Endothelial cell of umbilical vein (primary cell): ENCODE measurements around the gene AARS2. TPM values are rescaled to one million over a fixed set of nuclear protein-coding genes. Genes with fewer than 3 reads are reported as not detected.

Experiments used
- BruUV-seq: library from RNA; stranded (reverse); fragments of 400-500 nt; replicated peaks from 2 replicates; lab custom pipeline; 2021; lab: Mats Ljungman, UMichigan
- CTCF ChIA-PET: fragments of 300-600, 350-600 bp; sonication (Branson Sonifier 250); formaldehyde crosslinking; loops from one replicate; lab custom pipeline; 2021; ENCODE audit warnings: antibody characterized with exemption, inconsistent platforms; lab: Charles Lee
- POLR2A ChIA-PET: fragments of 300-600, 350-600 bp; sonication (Branson Sonifier 250); formaldehyde crosslinking; loops from one replicate; lab custom pipeline; 2021; ENCODE audit warnings: antibody characterized with exemption, inconsistent platforms; lab: Charles Lee
- DNase-seq: peaks from one replicate; pipeline ENCODE4 v3.0.0-alpha.2; 2011; ENCODE audit warnings: low read depth, low spot score
- FAIRE-seq: peaks from 2 replicates; lab custom pipeline; 2011; peaks lifted over from hg19 to GRCh38; lab: Jason Lieb, UNC
- H2AFZ ChIP-seq: 2 replicates; pipeline ENCODE4 v1.6.0; 2012; ENCODE audit warnings: low read depth, low read length, control low read depth, inconsistent platforms
- H3K27ac ChIP-seq: 2 replicates; pipeline ENCODE4 v1.5.1; 2011; ENCODE audit warnings: low read depth, mild to moderate bottlenecking, control low read depth, low read length, moderate library complexity; ENCODE audit not compliant: insufficient read depth
- H3K27me3 ChIP-seq, 2 experiments: 2 replicates each; pipeline versions ENCODE4 v1.6.0 to v1.6.1; 2011; ENCODE audit warnings: low read length in 2 of 2, mixed read lengths in 1 of 2; ENCODE audit not compliant: control insufficient read depth in 2 of 2, insufficient read depth in 2 of 2
- H3K36me3 ChIP-seq, 2 experiments: 2 replicates in 1 of 2; 3 replicates in 1 of 2; pipeline ENCODE4 v1.5.1; 2011; ENCODE audit warnings: low read length in 2 of 2, mild to moderate bottlenecking in 1 of 2, moderate library complexity in 1 of 2; ENCODE audit not compliant: control insufficient read depth in 2 of 2, insufficient read depth in 2 of 2; ENCODE audit errors: extremely low read depth in 1 of 2
- H3K4me1 ChIP-seq: 3 replicates; pipeline ENCODE4 v1.5.1; 2011; ENCODE audit warnings: mild to moderate bottlenecking, low read length; ENCODE audit not compliant: control insufficient read depth, insufficient read depth; ENCODE audit errors: extremely low read depth
- H3K4me2 ChIP-seq: 2 replicates; pipeline ENCODE4 v1.6.1; 2011; ENCODE audit warnings: low read length, control low read depth, mixed read lengths; ENCODE audit not compliant: insufficient read depth
- H3K4me3 ChIP-seq, 3 experiments: fragments of 200-600 bp in 1 of 3; sonication (generic), shearing (Covaris generic) in 1 of 3; replicated peaks in 1 of 3; 2 replicates each; pipeline ENCODE4 v1.5.1; 2011 to 2016; ENCODE audit warnings: control low read depth in 3 of 3, low read length in 3 of 3, mild to moderate bottlenecking in 2 of 3, inconsistent platforms in 1 of 3, low read depth in 1 of 3, moderate library complexity in 1 of 3; ENCODE audit not compliant: insufficient read depth in 1 of 3
- H3K79me2 ChIP-seq: 2 replicates; pipeline ENCODE4 v1.6.0; 2012; ENCODE audit warnings: low read length, inconsistent platforms; ENCODE audit not compliant: control insufficient read depth, insufficient read depth
- H3K9ac ChIP-seq: replicated peaks from 2 replicates; pipeline ENCODE3; 2011; ENCODE audit warnings: low read length, control low read depth; ENCODE audit not compliant: insufficient read depth; ENCODE audit errors: extremely low read depth
- H3K9me1 ChIP-seq: replicated peaks from 3 replicates; pipeline ENCODE4 v1.6.0; 2011; ENCODE audit warnings: mild to moderate bottlenecking, low read length; ENCODE audit not compliant: control insufficient read depth, insufficient read depth; ENCODE audit errors: extremely low read depth
- H3K9me3 ChIP-seq: replicated peaks from 2 replicates; pipeline ENCODE4 v1.5.1; 2012; ENCODE audit warnings: low read length, inconsistent platforms; ENCODE audit not compliant: control insufficient read depth, insufficient read depth
- H4K20me1 ChIP-seq: replicated peaks from 2 replicates; pipeline ENCODE3; 2011; ENCODE audit warnings: mild to moderate bottlenecking, low read length; ENCODE audit not compliant: control insufficient read depth, insufficient read depth; ENCODE audit errors: extremely low read depth
- EZH2 ChIP-seq: IDR thresholded peaks from 2 replicates; pipeline ENCODE4 v1.6.1; 2012; ENCODE audit warnings: borderline replicate concordance, low read depth, mild to moderate bottlenecking, moderate library complexity, low read length, inconsistent platforms; ENCODE audit not compliant: severe bottlenecking
- FOS ChIP-seq: IDR thresholded peaks from 2 replicates; pipeline ENCODE4 v1.6.1; 2011; ENCODE audit warnings: mild to moderate bottlenecking, low read length, moderate library complexity, borderline replicate concordance; ENCODE audit not compliant: insufficient read depth
- GATA2 ChIP-seq: IDR thresholded peaks from 2 replicates; pipeline ENCODE4 v1.7.0; 2011; ENCODE audit warnings: low read depth, mild to moderate bottlenecking, moderate library complexity, mixed read lengths, low read length; ENCODE audit not compliant: insufficient read length, insufficient read depth
- JUN ChIP-seq: IDR thresholded peaks from 2 replicates; pipeline ENCODE4 v1.6.1; 2011; ENCODE audit warnings: borderline replicate concordance, low read depth; ENCODE audit not compliant: insufficient read length, insufficient read depth
- MYC ChIP-seq: IDR thresholded peaks from one replicate; pipeline ENCODE4 v1.6.1; 2011; ENCODE audit warnings: mild to moderate bottlenecking, low read depth, low read length
- POLR2A ChIP-seq: IDR thresholded peaks from 2 replicates; pipeline ENCODE4 v1.6.1; 2012; ENCODE audit warnings: low read depth, mild to moderate bottlenecking, control low read depth, low read length
- POLR2AphosphoS5 ChIP-seq: IDR thresholded peaks from 2 replicates; pipeline ENCODE4 v1.6.1; 2012; ENCODE audit warnings: low read depth, mild to moderate bottlenecking, control low read depth, low read length, moderate library complexity; ENCODE audit not compliant: insufficient read depth
- dilution Hi-C: fragments of 300-500 bp; cut with MboI; formaldehyde crosslinking; loops from one replicate; pipeline ENCODE4 v1.15.0; 2019; ENCODE audit warnings: low sequenced_read_pairs; ENCODE audit not compliant: extremely low pct_ligation_motif_present
- intact Hi-C: fragments of 100-400 bp; cut with micrococcal nuclease; formaldehyde crosslinking; loops from one replicate; pipeline ENCODE4 v1.10.0; 2022
- polyA plus RNA-seq, 4 experiments: library from polyadenylated mRNA; depleted of rRNA in 3 of 4; stranded (reverse) in 3 of 4; unstranded in 1 of 4; fragments of >200 nt; gene quantifications; 2 replicates each; pipeline versions ENCODE4 v1.2.1 to v1.2.3, GENCODE V29; 2011 to 2012; ENCODE audit warnings: missing spikeins in 1 of 4
- total RNA-seq: library from RNA; stranded (reverse); gene quantifications from 2 replicates; pipeline ENCODE4 v1.2.3, GENCODE V29; 2021
- TF ChIP-seq, protein P1 (sequence below): IDR thresholded peaks from 2 replicates; pipeline ENCODE4 v1.6.1; 2011; ENCODE audit not compliant: insufficient read depth, insufficient read length
- TF ChIP-seq, protein P2 (sequence below), 2 donors: IDR thresholded peaks; 1 replicate in 1 of 2; 2 replicates in 1 of 2; pipeline ENCODE4 v1.5.1; 2011; ENCODE audit warnings: low read length in 2 of 2, mild to moderate bottlenecking in 2 of 2, moderate library complexity in 2 of 2, control low read depth in 1 of 2, inconsistent platforms in 1 of 2, low read depth in 1 of 2; ENCODE audit not compliant: insufficient read depth in 1 of 2; ENCODE audit errors: extremely low read depth in 1 of 2

The AARS2 gene
- total and polyA plus RNA-seq, 2 donors (not counting 3 experiments of a cell fraction or from before 2014, with no cell fraction given) = 8.3 to 17.9 TPM

DNA sequence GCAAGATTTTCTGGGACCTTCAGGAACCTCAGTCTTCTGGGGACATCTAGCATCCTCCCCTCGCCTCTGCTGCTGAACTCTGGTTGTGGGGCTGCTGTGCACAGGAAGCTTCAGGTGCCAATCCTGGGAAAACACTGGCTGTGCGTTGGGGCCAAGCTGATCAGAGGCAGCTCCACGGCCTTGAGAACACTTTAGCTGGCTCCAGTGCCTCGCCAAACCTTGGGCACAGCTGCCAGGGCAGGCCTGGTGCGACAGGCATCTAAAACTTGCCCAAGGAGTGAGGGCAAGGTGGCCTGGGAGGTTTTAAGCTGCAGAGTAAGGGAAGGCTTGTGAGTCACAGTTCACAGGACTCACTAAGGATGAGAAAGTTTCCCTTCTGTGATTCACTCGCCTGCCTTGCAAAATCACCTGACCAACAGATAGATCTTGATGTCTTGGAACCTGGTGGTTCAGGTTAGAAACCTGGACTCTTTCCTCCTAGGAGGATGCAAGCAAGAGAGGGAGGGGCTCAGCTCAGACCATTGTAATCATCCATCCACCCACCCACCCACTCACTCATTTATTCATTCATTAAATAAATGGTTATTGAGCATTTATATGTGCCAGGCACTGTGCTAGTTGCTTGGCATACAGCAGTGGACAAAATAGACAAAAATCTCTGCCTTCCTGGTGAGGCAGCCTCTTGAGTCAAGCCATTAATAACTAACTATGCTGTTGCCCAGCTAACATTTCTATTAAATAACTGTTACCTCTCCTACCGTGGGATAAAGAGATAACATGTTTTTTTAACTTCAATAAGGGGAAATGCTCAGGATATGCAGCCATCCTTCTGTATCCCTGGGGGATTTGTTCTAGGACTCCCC, 26.8 kb upstream of the AARS2 start:
- Histone ChIP-seq H3K36me3 (no peaks in the 10 kb centered on the region), H3K4me2 (no peak overlapping the region), H3K27me3 (peaks cover 35 to 53% of the 10 kb centered on the region in 2 experiments), H2AFZ (no peak overlapping the region), H3K27ac (no peak overlapping the region), H3K4me3 (no peak overlapping the region), H3K9ac (no peak overlapping the region), H3K79me2 (no peaks in the 10 kb centered on the region), H3K4me1 (no peaks in the 10 kb centered on the region), H4K20me1 (no peaks in the 10 kb centered on the region), H3K9me1 (no peaks in the 10 kb centered on the region), H3K9me3 (no peaks in the 10 kb centered on the region)
- no peak for DNase-seq
- dilution Hi-C loops (no loop called here), intact Hi-C loops (loop anchor here (2.0 to 5.0 kb wide), 2 partner anchors 188 to 243 kb away; no protein-coding TSS in a partner anchor)
- TF ChIP-seq POLR2A (no peak), MYC (no peak), EZH2 (no peak), JUN (no peak), POLR2AphosphoS5 (no peak), FOS (no peak), GATA2 (no peak)
- TF ChIP-seq, protein P1, sequence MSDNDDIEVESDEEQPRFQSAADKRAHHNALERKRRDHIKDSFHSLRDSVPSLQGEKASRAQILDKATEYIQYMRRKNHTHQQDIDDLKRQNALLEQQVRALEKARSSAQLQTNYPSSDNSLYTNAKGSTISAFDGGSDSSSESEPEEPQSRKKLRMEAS = no peak
- TF ChIP-seq, protein P2, sequence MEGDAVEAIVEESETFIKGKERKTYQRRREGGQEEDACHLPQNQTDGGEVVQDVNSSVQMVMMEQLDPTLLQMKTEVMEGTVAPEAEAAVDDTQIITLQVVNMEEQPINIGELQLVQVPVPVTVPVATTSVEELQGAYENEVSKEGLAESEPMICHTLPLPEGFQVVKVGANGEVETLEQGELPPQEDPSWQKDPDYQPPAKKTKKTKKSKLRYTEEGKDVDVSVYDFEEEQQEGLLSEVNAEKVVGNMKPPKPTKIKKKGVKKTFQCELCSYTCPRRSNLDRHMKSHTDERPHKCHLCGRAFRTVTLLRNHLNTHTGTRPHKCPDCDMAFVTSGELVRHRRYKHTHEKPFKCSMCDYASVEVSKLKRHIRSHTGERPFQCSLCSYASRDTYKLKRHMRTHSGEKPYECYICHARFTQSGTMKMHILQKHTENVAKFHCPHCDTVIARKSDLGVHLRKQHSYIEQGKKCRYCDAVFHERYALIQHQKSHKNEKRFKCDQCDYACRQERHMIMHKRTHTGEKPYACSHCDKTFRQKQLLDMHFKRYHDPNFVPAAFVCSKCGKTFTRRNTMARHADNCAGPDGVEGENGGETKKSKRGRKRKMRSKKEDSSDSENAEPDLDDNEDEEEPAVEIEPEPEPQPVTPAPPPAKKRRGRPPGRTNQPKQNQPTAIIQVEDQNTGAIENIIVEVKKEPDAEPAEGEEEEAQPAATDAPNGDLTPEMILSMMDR (IDR thresholded peaks at IDR 0.05; ENCODE audit: extremely low read depth in 1 of 2, insufficient read depth in 1 of 2, low read depth in 1 of 2, low read length in 2 of 2) = no peak
- no peak for FAIRE-seq
- POLR2A ChIA-PET = no interaction called here
- CTCF ChIA-PET = interaction anchor here (0.9 to 6.3 kb wide), 7 partner anchors 19 to 243 kb away, joined by 3 to 154 read pairs (median 5); partner anchors contain the start of genes SLC35B2 and TMEM151B
- BruUV-seq = no TSS peak
